ENCODE measurements around the gene FEM1B.

The FEM1B gene

GRCh38 chr15:68310804-68311463 lies 33.4 kb downstream of the FEM1B start:
- no peak for DNase-seq

GRCh38 chr15:68311464-68311835 lies 33.9 kb downstream of the FEM1B start:
- DNase-seq = no peak

- DNase-seq = no peak
These were observed 34.5 kb downstream of the FEM1B start for GRCh38 chr15:68311859-68312557.

- DNase-seq = no peak
These were observed 35.2 kb downstream of the FEM1B start for GRCh38 chr15:68312701-68313204.

GRCh38 chr15:68313501-68314410 lies 36.2 kb downstream of the FEM1B start:
- no peak for DNase-seq

- no peak for DNase-seq
These were observed 37.0 kb downstream of the FEM1B start for GRCh38 chr15:68314563-68314962.

- no peak for DNase-seq
These were observed 37.5 kb downstream of the FEM1B start for GRCh38 chr15:68315035-68315434.

- DNase-seq = no peak
These were observed 38.0 kb downstream of the FEM1B start for GRCh38 chr15:68315495-68316031.

- peak; percentile 43 for DNase-seq
These were observed 38.7 kb downstream of the FEM1B start for GRCh38 chr15:68316061-68316804.

- no peak for DNase-seq
These were observed 39.9 kb downstream of the FEM1B start for GRCh38 chr15:68317281-68318007.

- no peak for DNase-seq
These were observed 40.7 kb downstream of the FEM1B start for GRCh38 chr15:68318008-68318835.

GRCh38 chr15:68318931-68319909 lies 41.7 kb downstream of the FEM1B start:
- DNase-seq = no peak

GRCh38 chr15:68319997-68320396 lies 42.5 kb downstream of the FEM1B start:
- DNase-seq = no peak

GRCh38 chr15:68321229-68321628 lies 43.7 kb downstream of the FEM1B start:
- DNase-seq = no peak

- no peak for DNase-seq
These were observed 45.3 kb downstream of the FEM1B start for GRCh38 chr15:68322796-68323195.

- DNase-seq = no peak
These were observed 48.2 kb downstream of the FEM1B start for GRCh38 chr15:68325726-68326125.

GRCh38 chr15:68326711-68327354 lies 49.3 kb downstream of the FEM1B start:
- DNase-seq = peak; percentile 62

GRCh38 chr15:68328443-68328842 lies 50.9 kb downstream of the FEM1B start:
- DNase-seq = no peak

- no peak for DNase-seq
These were observed 51.4 kb downstream of the FEM1B start for GRCh38 chr15:68328964-68329363.

Measured in OCI-M1 (cell line).